Adrenal gland (tissue), 5 donors: ENCODE measurements around the gene UBE2O.

Experiments used
- POLR2A ChIP-seq, 2 donors: fragments of 450-650 bp; IDR thresholded peaks; one replicate each; pipeline ENCODE4 v1.6.1; 2017; ENCODE audit warnings: antibody characterized with exemption in 2 of 2, mild to moderate bottlenecking in 2 of 2, moderate library complexity in 1 of 2
- TF ChIP-seq, protein P1 (sequence below), 6 experiments: fragments of 450-650 bp in 4 of 6; fragments of 200-600 bp in 2 of 6; sonication (generic) in 1 of 6; IDR thresholded peaks; 1 replicate in 5 of 6; 2 replicates in 1 of 6; pipeline versions ENCODE4 v1.5.1 to v1.8.0; 2016 to 2021; ENCODE audit warnings: antibody characterized with exemption in 6 of 6, mild to moderate bottlenecking in 2 of 6, moderate library complexity in 1 of 6
- donor health status: DM: no; HTN: no; CAD: no.

DNA sequence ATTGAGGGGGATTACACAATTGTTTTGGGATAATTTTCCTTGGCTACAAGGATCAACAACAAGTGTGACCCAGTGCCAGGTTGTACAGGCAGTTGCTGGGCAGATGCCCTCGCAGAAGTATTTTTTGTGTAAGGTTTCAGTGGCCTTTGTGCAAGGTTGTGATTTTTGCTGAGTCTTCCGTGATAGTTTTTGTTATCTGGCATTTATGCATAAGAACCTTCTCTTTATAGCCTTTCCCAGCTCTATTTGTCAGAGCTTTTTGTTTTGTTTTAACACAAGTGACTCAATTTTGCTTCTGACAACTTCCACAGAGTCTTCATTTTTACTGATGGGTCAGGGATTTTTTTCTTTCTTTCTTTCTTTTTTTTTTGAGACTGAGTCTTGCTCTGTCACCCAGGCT, 92.5 kb downstream of the UBE2O start:
- TF ChIP-seq, protein P1, sequence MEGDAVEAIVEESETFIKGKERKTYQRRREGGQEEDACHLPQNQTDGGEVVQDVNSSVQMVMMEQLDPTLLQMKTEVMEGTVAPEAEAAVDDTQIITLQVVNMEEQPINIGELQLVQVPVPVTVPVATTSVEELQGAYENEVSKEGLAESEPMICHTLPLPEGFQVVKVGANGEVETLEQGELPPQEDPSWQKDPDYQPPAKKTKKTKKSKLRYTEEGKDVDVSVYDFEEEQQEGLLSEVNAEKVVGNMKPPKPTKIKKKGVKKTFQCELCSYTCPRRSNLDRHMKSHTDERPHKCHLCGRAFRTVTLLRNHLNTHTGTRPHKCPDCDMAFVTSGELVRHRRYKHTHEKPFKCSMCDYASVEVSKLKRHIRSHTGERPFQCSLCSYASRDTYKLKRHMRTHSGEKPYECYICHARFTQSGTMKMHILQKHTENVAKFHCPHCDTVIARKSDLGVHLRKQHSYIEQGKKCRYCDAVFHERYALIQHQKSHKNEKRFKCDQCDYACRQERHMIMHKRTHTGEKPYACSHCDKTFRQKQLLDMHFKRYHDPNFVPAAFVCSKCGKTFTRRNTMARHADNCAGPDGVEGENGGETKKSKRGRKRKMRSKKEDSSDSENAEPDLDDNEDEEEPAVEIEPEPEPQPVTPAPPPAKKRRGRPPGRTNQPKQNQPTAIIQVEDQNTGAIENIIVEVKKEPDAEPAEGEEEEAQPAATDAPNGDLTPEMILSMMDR (IDR thresholded peaks at IDR 0.05), result no peak
- TF ChIP-seq POLR2A (IDR thresholded peaks at IDR 0.05), result no peak
